ENCODE results near the gene KLHL22. TPM values are rescaled to one million over a fixed set of nuclear protein-coding genes. Genes with fewer than 3 reads are reported as not detected.

The KLHL22 gene
- total and polyA plus RNA-seq, 2 of the 13 experiments (the other 11 are each of a cell fraction or from before 2014, with no cell fraction given): 10.9 to 14.8 TPM

DNA sequence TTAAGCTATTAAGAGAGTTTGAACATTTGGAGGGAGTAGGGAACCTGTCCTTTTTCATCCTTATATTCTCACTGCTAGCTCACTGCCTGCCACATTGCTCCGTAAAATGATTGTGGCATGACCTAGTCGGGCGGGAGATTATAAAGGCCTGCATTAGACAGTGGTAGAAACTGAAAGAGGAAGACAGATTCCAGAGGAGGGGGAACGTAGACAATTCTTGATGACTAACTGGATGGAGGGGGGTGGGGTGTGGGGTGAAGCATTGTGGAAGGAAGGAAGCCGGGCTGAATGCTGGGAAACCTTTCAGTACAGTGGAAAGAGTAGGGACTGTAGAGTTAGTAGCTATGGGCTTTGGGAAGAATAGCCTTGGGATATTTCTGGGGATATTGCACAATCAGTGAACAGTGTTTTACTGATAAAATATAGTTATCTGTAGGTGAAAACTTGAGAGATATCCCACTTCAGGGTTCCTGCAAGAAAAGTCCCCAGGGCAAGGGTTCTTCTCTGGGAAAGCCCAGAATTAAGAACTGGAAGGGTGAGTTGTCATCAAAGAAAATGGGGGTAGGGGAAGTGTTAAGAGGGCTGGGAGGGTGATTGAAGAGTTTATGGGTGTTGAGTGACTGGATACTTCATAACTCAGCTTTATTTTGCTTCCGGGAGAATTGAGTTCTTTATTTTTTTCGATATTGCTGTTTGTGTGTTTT lies 13.9 kb upstream of the KLHL22 start (continued):
- no peak for TF ChIP-seq ZNF337 (CRISPR knock-in tag; IDR thresholded peaks at IDR 0.05; ENCODE audit: borderline replicate concordance, low read depth)
- TF ChIP-seq, protein P1, sequence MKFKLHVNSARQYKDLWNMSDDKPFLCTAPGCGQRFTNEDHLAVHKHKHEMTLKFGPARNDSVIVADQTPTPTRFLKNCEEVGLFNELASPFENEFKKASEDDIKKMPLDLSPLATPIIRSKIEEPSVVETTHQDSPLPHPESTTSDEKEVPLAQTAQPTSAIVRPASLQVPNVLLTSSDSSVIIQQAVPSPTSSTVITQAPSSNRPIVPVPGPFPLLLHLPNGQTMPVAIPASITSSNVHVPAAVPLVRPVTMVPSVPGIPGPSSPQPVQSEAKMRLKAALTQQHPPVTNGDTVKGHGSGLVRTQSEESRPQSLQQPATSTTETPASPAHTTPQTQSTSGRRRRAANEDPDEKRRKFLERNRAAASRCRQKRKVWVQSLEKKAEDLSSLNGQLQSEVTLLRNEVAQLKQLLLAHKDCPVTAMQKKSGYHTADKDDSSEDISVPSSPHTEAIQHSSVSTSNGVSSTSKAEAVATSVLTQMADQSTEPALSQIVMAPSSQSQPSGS (CRISPR knock-in tag; IDR thresholded peaks at IDR 0.05): no peak

DNA sequence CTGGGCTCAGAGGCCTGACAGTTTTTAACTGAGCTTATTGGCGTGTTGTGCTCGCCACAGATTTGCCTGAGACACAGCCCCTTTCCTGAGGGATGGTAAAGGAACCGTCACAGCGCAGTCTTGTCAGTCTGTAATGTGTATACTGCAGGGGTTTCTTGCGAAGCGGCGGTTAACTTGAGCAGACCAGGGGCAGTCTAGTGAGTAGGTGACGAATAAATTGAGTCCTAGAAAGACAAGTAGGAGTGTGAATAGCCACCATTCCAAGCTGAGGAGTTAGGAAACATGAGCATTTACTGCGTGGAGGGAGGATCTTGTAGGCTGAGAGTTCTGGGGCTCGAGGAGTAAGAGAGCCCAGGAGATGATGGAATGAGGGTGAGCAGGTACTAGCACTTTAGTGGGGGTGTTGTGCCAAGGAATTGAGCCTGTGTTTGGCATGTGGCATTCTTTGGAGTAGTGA lies 13.2 kb upstream of the KLHL22 start:
- in situ Hi-C loops (cut with HindIII; ENCODE audit: extremely low pct_ligation_motif_present, low pct_unique_long_range_greater_than_20kb) (no loop called here), intact Hi-C loops (cut with micrococcal nuclease; ENCODE audit: unreplicated experiment) (loop anchor here (1.0 kb wide), 1 partner anchor 43 kb away; no protein-coding TSS in a partner anchor)
- 13% methylated on average over 7 of the region's 10 CpGs for WGBS (ENCODE audit: low lambda C conversion rate)
- H3K4me1 ChIP-seq (ENCODE audit: insufficient read depth, low read length): peaks cover 47% of the 10 kb centered on the region
- CTCF ChIA-PET (ENCODE audit: low intra/inter-chr PET ratio, low total read pairs): no interaction called here
- no peak overlapping the region for H2AFZ ChIP-seq (ENCODE audit: low read length)
- peak overlapping the region; percentile 87 for H3K27ac ChIP-seq (ENCODE audit: extremely low read length, insufficient read depth, low read length)
- peaks cover 31% of the 10 kb centered on the region for H4K20me1 ChIP-seq (ENCODE audit: insufficient read depth, low read length)
- peaks cover 1 to 10% of the 10 kb centered on the region in 2 experiments; a peak in 2 of 5 replicates for H3K36me3 ChIP-seq (replicated peaks in 1 of 2; ENCODE audit: control insufficient read depth in 1 of 2, insufficient read depth in 2 of 2, low read length in 2 of 2)
- H3K79me2 ChIP-seq (ENCODE audit: insufficient read depth, low read length): peaks cover 61% of the 10 kb centered on the region
- no peak for ATAC-seq
- FAIRE-seq: peak; percentile 21
- H3K27me3 ChIP-seq (ENCODE audit: control insufficient read depth in 1 of 2, insufficient read depth in 2 of 2, low read length in 2 of 2): peaks cover 0 to 4% of the 10 kb centered on the region in 2 experiments; a peak in 1 of 5 replicates
- peak overlapping the region; percentile 92 to 94 (median 93) for H3K4me3 ChIP-seq (replicated peaks in 1 of 3; ENCODE audit: insufficient read depth in 1 of 3, low read depth in 2 of 3, low read length in 3 of 3)
- no TSS peak for BruUV-seq (replicated peaks)
- POLR2A ChIA-PET: interaction anchor here (0.9 to 2.1 kb wide), 6 partner anchors 14 to 44 kb away, joined by 3 to 16 read pairs (median 4); no protein-coding TSS in a partner anchor
- DNase-seq (ENCODE audit: low spot score): no peak
- H3K9ac ChIP-seq (ENCODE audit: insufficient read depth, low read depth, low read length): peak overlapping the region; percentile 94
- H3K9me3 ChIP-seq (ENCODE audit: low read length): no peaks in the 10 kb centered on the region
- peak overlapping the region; percentile 93 for H3K4me2 ChIP-seq (ENCODE audit: low read depth, low read length)
- TF ChIP-seq ZFP82 (CRISPR knock-in tag; IDR thresholded peaks at IDR 0.05; ENCODE audit: borderline replicate concordance) (0 out of 2 replicates have a peak, but pooled peaks have one; percentile 15), ZNF24 (IDR thresholded peaks at IDR 0.05) (no peak), DPF2 (CRISPR knock-in tag; IDR thresholded peaks at IDR 0.05; ENCODE audit: borderline replicate concordance, low read depth) (no peak), ZNF350 (CRISPR knock-in tag; IDR thresholded peaks at IDR 0.05; ENCODE audit: borderline replicate concordance, low read depth) (0 out of 2 replicates have a peak, but pooled peaks have one; percentile 43), NFIC (IDR thresholded peaks at IDR 0.05; ENCODE audit: low read length) (no peak), EHMT2 (IDR thresholded peaks at IDR 0.05; ENCODE audit: borderline replicate concordance, low read depth, low read length) (no peak)
- TF ChIP-seq, protein P2, sequence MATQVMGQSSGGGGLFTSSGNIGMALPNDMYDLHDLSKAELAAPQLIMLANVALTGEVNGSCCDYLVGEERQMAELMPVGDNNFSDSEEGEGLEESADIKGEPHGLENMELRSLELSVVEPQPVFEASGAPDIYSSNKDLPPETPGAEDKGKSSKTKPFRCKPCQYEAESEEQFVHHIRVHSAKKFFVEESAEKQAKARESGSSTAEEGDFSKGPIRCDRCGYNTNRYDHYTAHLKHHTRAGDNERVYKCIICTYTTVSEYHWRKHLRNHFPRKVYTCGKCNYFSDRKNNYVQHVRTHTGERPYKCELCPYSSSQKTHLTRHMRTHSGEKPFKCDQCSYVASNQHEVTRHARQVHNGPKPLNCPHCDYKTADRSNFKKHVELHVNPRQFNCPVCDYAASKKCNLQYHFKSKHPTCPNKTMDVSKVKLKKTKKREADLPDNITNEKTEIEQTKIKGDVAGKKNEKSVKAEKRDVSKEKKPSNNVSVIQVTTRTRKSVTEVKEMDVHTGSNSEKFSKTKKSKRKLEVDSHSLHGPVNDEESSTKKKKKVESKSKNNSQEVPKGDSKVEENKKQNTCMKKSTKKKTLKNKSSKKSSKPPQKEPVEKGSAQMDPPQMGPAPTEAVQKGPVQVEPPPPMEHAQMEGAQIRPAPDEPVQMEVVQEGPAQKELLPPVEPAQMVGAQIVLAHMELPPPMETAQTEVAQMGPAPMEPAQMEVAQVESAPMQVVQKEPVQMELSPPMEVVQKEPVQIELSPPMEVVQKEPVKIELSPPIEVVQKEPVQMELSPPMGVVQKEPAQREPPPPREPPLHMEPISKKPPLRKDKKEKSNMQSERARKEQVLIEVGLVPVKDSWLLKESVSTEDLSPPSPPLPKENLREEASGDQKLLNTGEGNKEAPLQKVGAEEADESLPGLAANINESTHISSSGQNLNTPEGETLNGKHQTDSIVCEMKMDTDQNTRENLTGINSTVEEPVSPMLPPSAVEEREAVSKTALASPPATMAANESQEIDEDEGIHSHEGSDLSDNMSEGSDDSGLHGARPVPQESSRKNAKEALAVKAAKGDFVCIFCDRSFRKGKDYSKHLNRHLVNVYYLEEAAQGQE (IDR thresholded peaks at IDR 0.05; ENCODE audit: borderline replicate concordance in 1 of 2, low read depth in 1 of 2, low read length in 2 of 2): no peak
- TF ChIP-seq, protein P3, sequence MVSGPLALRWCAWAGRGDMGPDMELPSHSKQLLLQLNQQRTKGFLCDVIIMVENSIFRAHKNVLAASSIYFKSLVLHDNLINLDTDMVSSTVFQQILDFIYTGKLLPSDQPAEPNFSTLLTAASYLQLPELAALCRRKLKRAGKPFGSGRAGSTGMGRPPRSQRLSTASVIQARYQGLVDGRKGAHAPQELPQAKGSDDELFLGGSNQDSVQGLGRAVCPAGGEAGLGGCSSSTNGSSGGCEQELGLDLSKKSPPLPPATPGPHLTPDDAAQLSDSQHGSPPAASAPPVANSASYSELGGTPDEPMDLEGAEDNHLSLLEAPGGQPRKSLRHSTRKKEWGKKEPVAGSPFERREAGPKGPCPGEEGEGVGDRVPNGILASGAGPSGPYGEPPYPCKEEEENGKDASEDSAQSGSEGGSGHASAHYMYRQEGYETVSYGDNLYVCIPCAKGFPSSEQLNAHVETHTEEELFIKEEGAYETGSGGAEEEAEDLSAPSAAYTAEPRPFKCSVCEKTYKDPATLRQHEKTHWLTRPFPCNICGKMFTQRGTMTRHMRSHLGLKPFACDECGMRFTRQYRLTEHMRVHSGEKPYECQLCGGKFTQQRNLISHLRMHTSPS (CRISPR knock-in tag; IDR thresholded peaks at IDR 0.05; ENCODE audit: low read depth): no peak
- TF ChIP-seq, protein P4, sequence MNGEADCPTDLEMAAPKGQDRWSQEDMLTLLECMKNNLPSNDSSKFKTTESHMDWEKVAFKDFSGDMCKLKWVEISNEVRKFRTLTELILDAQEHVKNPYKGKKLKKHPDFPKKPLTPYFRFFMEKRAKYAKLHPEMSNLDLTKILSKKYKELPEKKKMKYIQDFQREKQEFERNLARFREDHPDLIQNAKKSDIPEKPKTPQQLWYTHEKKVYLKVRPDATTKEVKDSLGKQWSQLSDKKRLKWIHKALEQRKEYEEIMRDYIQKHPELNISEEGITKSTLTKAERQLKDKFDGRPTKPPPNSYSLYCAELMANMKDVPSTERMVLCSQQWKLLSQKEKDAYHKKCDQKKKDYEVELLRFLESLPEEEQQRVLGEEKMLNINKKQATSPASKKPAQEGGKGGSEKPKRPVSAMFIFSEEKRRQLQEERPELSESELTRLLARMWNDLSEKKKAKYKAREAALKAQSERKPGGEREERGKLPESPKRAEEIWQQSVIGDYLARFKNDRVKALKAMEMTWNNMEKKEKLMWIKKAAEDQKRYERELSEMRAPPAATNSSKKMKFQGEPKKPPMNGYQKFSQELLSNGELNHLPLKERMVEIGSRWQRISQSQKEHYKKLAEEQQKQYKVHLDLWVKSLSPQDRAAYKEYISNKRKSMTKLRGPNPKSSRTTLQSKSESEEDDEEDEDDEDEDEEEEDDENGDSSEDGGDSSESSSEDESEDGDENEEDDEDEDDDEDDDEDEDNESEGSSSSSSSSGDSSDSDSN (CRISPR knock-in tag; IDR thresholded peaks at IDR 0.05): 0 out of 2 replicates have a peak, but pooled peaks have one; percentile 24

Data from HepG2 (cell line).